ENCODE results near the gene GAS2. TPM values are rescaled to one million over a fixed set of nuclear protein-coding genes. Genes with fewer than 3 reads are reported as not detected.

GAS2 gene
- polyA plus RNA-seq, 1 of the 3 experiments (the other 2 are of a cell fraction): 0.72 TPM

- no peaks in the 10 kb centered on the region for H3K27me3 ChIP-seq (ENCODE audit: insufficient read depth)
- H3F3A ChIP-seq (replicated peaks; ENCODE audit: insufficient read depth): no peaks in the 10 kb centered on the region
- POLR2A ChIA-PET: no interaction called here
- H3K27ac ChIP-seq (ENCODE audit: low read depth in 2 of 2, low read length in 1 of 2): no peak overlapping the region
- H3K36me3 ChIP-seq (replicated peaks in 1 of 2; ENCODE audit: control insufficient read depth in 1 of 2, insufficient read depth in 2 of 2, low read length in 1 of 2): no peaks in the 10 kb centered on the region
- H3K9ac ChIP-seq: no peak overlapping the region
- no peaks in the 10 kb centered on the region for H3K79me2 ChIP-seq (ENCODE audit: insufficient read depth)
- no peak overlapping the region for H3K4me3 ChIP-seq (ENCODE audit: low read depth in 2 of 2, low read length in 1 of 2)
- no peaks in the 10 kb centered on the region for H3K9me3 ChIP-seq
- CTCF ChIA-PET: interaction anchor here (1.0 kb wide), 1 partner anchor 10 kb away, joined by 3 read pairs; no protein-coding TSS in a partner anchor
- DNase-seq: no peak
- H4K20me1 ChIP-seq (ENCODE audit: insufficient read depth): no peaks in the 10 kb centered on the region
- no peak for TF ChIP-seq FOSL2 (IDR thresholded peaks at IDR 0.05; ENCODE audit: borderline replicate concordance, low read depth)
- no peak for TF ChIP-seq GABPA (IDR thresholded peaks at IDR 0.05; ENCODE audit: low read depth)
- TF ChIP-seq TCF12 (IDR thresholded peaks at IDR 0.05): no peak
- no peak for TF ChIP-seq TAF1 (IDR thresholded peaks at IDR 0.05; ENCODE audit: borderline replicate concordance, low read depth, low read length)
- no peak for TF ChIP-seq EP300 (IDR thresholded peaks at IDR 0.05; ENCODE audit: borderline replicate concordance in 1 of 2, low read depth in 1 of 2, low read length in 1 of 2)
- no peak for TF ChIP-seq YY1 (IDR thresholded peaks at IDR 0.05; ENCODE audit: low read depth)
- H3K9me2 ChIP-seq: no peaks in the 10 kb centered on the region
- H2AFZ ChIP-seq (ENCODE audit: low read depth): no peak overlapping the region
- H3K4me1 ChIP-seq (ENCODE audit: control insufficient read depth in 1 of 2, insufficient read depth in 2 of 2, low read depth in 1 of 2, low read length in 1 of 2): no peaks in the 10 kb centered on the region; a peak in 1 of 4 replicates
- no peak overlapping the region for H3K4me2 ChIP-seq
- WGBS (ENCODE audit: low lambda C conversion rate): 16% methylated on average over 2 of the region's 2 CpGs
Observed at GRCh38 chr11:22742157-22742613, 75.8 kb downstream of the GAS2 start.

GRCh38 chr11:22749536-22749935 lies 83.1 kb downstream of the GAS2 start:
- Histone ChIP-seq H2AFZ (ENCODE audit: low read depth) (no peak overlapping the region), H3K27me3 (ENCODE audit: insufficient read depth) (no peaks in the 10 kb centered on the region), H3K9ac (no peak overlapping the region), H3K4me1 (ENCODE audit: control insufficient read depth in 1 of 2, insufficient read depth in 2 of 2, low read depth in 1 of 2, low read length in 1 of 2) (no peaks in the 10 kb centered on the region), H3K4me3 (ENCODE audit: low read depth in 2 of 2, low read length in 1 of 2) (no peak overlapping the region), H3K9me3 (no peaks in the 10 kb centered on the region), H3K36me3 (replicated peaks in 1 of 2; ENCODE audit: control insufficient read depth in 1 of 2, insufficient read depth in 2 of 2, low read length in 1 of 2) (no peaks in the 10 kb centered on the region), H3K4me2 (no peak overlapping the region), H3K79me2 (ENCODE audit: insufficient read depth) (no peaks in the 10 kb centered on the region), H3K9me2 (no peaks in the 10 kb centered on the region), H3K27ac (ENCODE audit: low read depth in 2 of 2, low read length in 1 of 2) (no peak overlapping the region), H4K20me1 (ENCODE audit: insufficient read depth) (no peaks in the 10 kb centered on the region), H3F3A (replicated peaks; ENCODE audit: insufficient read depth) (no peaks in the 10 kb centered on the region)
- WGBS (ENCODE audit: low lambda C conversion rate): 20% methylated on average over 2 of the region's 2 CpGs
- ChIA-PET POLR2A (no interaction called here), CTCF (interaction anchor here (0.9 kb wide), 1 partner anchor 38 kb away, joined by 3 read pairs; no protein-coding TSS in a partner anchor)
- TF ChIP-seq GATA2 (CRISPR knock-in tag; IDR thresholded peaks at IDR 0.05): no peak
- TF ChIP-seq RXRA (IDR thresholded peaks at IDR 0.05; ENCODE audit: borderline replicate concordance, low read depth): no peak
- TF ChIP-seq USF2 (IDR thresholded peaks at IDR 0.05; ENCODE audit: borderline replicate concordance, low read depth, low read length): no peak
- no peak for TF ChIP-seq TCF12 (IDR thresholded peaks at IDR 0.05)
- TF ChIP-seq EP300 (IDR thresholded peaks at IDR 0.05; ENCODE audit: borderline replicate concordance in 1 of 2, low read depth in 1 of 2, low read length in 1 of 2): no peak
- TF ChIP-seq USF1 (IDR thresholded peaks at IDR 0.05; ENCODE audit: borderline replicate concordance, low read depth): no peak
- TF ChIP-seq CHD2 (IDR thresholded peaks at IDR 0.05; ENCODE audit: low read length, partially characterized antibody): no peak
- TF ChIP-seq RFX5 (IDR thresholded peaks at IDR 0.05; ENCODE audit: low read length): no peak
- no peak for TF ChIP-seq MEF2A (IDR thresholded peaks at IDR 0.05; ENCODE audit: borderline replicate concordance, low read depth)
- no peak for TF ChIP-seq FOXJ3 (CRISPR knock-in tag; IDR thresholded peaks at IDR 0.05)
- TF ChIP-seq JUND (IDR thresholded peaks at IDR 0.05): no peak
- no peak for TF ChIP-seq ELF1 (IDR thresholded peaks at IDR 0.05)
- no peak for TF ChIP-seq EZH2phosphoT487 (IDR thresholded peaks at IDR 0.05; ENCODE audit: borderline replicate concordance, low read depth)
- TF ChIP-seq SIN3A (IDR thresholded peaks at IDR 0.05; ENCODE audit: borderline replicate concordance, low read depth, low read length): no peak
- no peak for TF ChIP-seq GABPA (IDR thresholded peaks at IDR 0.05; ENCODE audit: low read depth)
- DNase-seq: no peak

All from SK-N-SH (cell line).